GM12878 (cell line): ENCODE measurements around the gene ATF7IP. TPM values are rescaled to one million over a fixed set of nuclear protein-coding genes. Genes with fewer than 3 reads are reported as not detected.
A peak's percentile ranks its signal among the peaks of the same experiment; 100 is the strongest.

Experiments used
- CUX1 ChIP-seq: IDR thresholded peaks from 2 replicates; pipeline ENCODE4 v1.6.1; 2012; ENCODE audit warnings: improper control_type of control experiment, low read depth, low read length; ENCODE audit not compliant: insufficient replicate concordance
- EP300 ChIP-seq, 2 experiments: fragments of 150-350 bp in 1 of 2; IDR thresholded peaks; 2 replicates each; pipeline ENCODE4 v1.6.1; 2011 to 2012; ENCODE audit warnings: low read depth in 2 of 2, low read length in 2 of 2, borderline replicate concordance in 1 of 2, improper control_type of control experiment in 1 of 2, inconsistent platforms in 1 of 2; ENCODE audit not compliant: control insufficient read depth in 1 of 2
- IKZF2 ChIP-seq, 2 experiments: fragments of 450-650 bp; IDR thresholded peaks; 2 replicates each; pipeline ENCODE4 v1.6.1; 2017; ENCODE audit warnings: mild to moderate bottlenecking in 2 of 2, moderate library complexity in 2 of 2
- IRF5 ChIP-seq: fragments of 450-650 bp; IDR thresholded peaks from 2 replicates; pipeline ENCODE4 v1.6.1; 2017; ENCODE audit warnings: borderline replicate concordance
- MEF2A ChIP-seq: IDR thresholded peaks from 2 replicates; pipeline ENCODE4 v1.6.1; 2011; ENCODE audit warnings: low read depth, mild to moderate bottlenecking, low read length, moderate library complexity; ENCODE audit not compliant: insufficient read depth
- NFIC ChIP-seq: IDR thresholded peaks from 2 replicates; pipeline ENCODE4 v1.6.1; 2012; ENCODE audit warnings: low read depth, mild to moderate bottlenecking, inconsistent platforms, low read length, moderate library complexity
- POLR2A ChIP-seq: IDR thresholded peaks from 2 replicates; pipeline ENCODE4 v1.6.1; 2011; ENCODE audit warnings: low read depth, mild to moderate bottlenecking, low read length
- RCOR1 ChIP-seq: conservative IDR thresholded peaks from 2 replicates; pipeline ENCODE4 v1.6.1; 2012; ENCODE audit warnings: low read depth, low read length, improper control_type of control experiment
- SPI1 ChIP-seq: IDR thresholded peaks from 2 replicates; pipeline ENCODE4 v1.6.1; 2011; ENCODE audit warnings: low read depth, mild to moderate bottlenecking, low read length, moderate library complexity, borderline replicate concordance; ENCODE audit not compliant: insufficient read depth
- SREBF2 ChIP-seq: IDR thresholded peaks from 2 replicates; pipeline ENCODE4 v1.6.1; 2012; ENCODE audit warnings: mild to moderate bottlenecking, low read length
- STAT1 ChIP-seq: fragments of 450-650 bp; conservative IDR thresholded peaks from 2 replicates; pipeline ENCODE4 v1.6.1; 2014; ENCODE audit warnings: antibody characterized with exemption, mild to moderate bottlenecking
- TAF1 ChIP-seq: IDR thresholded peaks from 2 replicates; pipeline ENCODE4 v1.6.1; 2011; ENCODE audit warnings: mild to moderate bottlenecking, low read depth, low read length, borderline replicate concordance
- ZZZ3 ChIP-seq: IDR thresholded peaks from 2 replicates; pipeline ENCODE4 v1.6.1; 2011; ENCODE audit warnings: low read depth; ENCODE audit not compliant: control insufficient read depth, insufficient read length
- polyA plus RNA-seq, 11 experiments: library from polyadenylated mRNA; depleted of rRNA in 4 of 11; unstranded in 6 of 11; stranded (reverse) in 5 of 11; fragments of >200 nt; fragmentation: Nextera tagmentation in 4 of 11; fragmentation: Illumina TruSeq in 1 of 11; extraction: Ambion mirVana in 4 of 11; extraction: Trizol in 1 of 11; gene quantifications; 1 replicate in 1 of 11; 2 replicates in 10 of 11; pipeline versions ENCODE4 v1.2.1 to v1.2.3, GENCODE V29; 2011 to 2016; ENCODE audit warnings: inconsistent platforms in 2 of 11, missing spikeins in 2 of 11, low read depth in 1 of 11
- total RNA-seq, 4 experiments: library from RNA; depleted of rRNA in 3 of 4; stranded (reverse); fragments of >200 nt in 3 of 4; fragmentation: Illumina TruSeq in 1 of 4; extraction: Trizol in 1 of 4; gene quantifications; 2 replicates each; pipeline versions ENCODE4 v1.2.1 to v1.2.3, GENCODE V29; 2013 to 2021
- TF ChIP-seq, protein P1 (sequence below): fragments of 450-650 bp; IDR thresholded peaks from 2 replicates; pipeline ENCODE4 v1.6.1; 2017; ENCODE audit warnings: mild to moderate bottlenecking, moderate library complexity
- TF ChIP-seq, protein P2 (sequence below): IDR thresholded peaks from 2 replicates; pipeline ENCODE4 v1.6.1; 2012; ENCODE audit warnings: low read length, inconsistent platforms
- TF ChIP-seq, protein P3 (sequence below): IDR thresholded peaks from 2 replicates; pipeline ENCODE4 v1.6.1; 2012; ENCODE audit warnings: low read depth, low read length, improper control_type of control experiment

ATF7IP gene
- total and polyA plus RNA-seq, 10 of the 15 experiments (the other 5 are each of a cell fraction or from before 2014, with no cell fraction given) = 6.2 to 66.6 (median 29.3) TPM

DNA sequence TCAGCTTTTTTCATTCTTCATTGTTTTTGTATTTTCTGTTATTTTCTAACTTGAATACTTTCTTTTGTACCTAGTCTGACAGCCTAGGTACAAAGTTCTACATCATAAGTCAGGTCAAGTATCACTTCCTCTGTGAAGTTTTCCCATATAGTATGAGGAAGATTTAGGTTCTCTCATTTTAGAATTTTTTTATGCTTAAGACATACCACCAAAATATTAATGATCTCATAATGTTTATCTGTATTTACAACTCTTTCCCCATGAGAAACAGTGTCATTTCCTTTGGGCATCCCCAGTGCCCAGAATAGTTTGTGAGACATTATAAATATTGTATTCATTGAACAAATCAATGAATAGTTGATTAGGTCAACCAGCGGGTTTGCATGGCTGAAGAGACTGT, 3.1 kb upstream of the ATF7IP start (continued):
- TF ChIP-seq CUX1 (peak; percentile 84), STAT1 (no peak), IRF5 (no peak), RCOR1 (no peak), EP300 (IDR thresholded peaks at IDR 0.05; ENCODE audit: borderline replicate concordance in 1 of 2, control insufficient read depth in 1 of 2, low read depth in 2 of 2, low read length in 2 of 2) (peak; percentile 69 to 87; a peak in 3 of 4 replicates), SPI1 (peak; percentile 86), TAF1 (no peak), MEF2A (peak; percentile 92), IKZF2 (IDR thresholded peaks at IDR 0.05) (peak; percentile 82 to 87), POLR2A (no peak), SREBF2 (no peak), NFIC (peak; percentile 95; the same call in 1 of the 2 replicates), ZZZ3 (no peak)
- TF ChIP-seq, protein P1, sequence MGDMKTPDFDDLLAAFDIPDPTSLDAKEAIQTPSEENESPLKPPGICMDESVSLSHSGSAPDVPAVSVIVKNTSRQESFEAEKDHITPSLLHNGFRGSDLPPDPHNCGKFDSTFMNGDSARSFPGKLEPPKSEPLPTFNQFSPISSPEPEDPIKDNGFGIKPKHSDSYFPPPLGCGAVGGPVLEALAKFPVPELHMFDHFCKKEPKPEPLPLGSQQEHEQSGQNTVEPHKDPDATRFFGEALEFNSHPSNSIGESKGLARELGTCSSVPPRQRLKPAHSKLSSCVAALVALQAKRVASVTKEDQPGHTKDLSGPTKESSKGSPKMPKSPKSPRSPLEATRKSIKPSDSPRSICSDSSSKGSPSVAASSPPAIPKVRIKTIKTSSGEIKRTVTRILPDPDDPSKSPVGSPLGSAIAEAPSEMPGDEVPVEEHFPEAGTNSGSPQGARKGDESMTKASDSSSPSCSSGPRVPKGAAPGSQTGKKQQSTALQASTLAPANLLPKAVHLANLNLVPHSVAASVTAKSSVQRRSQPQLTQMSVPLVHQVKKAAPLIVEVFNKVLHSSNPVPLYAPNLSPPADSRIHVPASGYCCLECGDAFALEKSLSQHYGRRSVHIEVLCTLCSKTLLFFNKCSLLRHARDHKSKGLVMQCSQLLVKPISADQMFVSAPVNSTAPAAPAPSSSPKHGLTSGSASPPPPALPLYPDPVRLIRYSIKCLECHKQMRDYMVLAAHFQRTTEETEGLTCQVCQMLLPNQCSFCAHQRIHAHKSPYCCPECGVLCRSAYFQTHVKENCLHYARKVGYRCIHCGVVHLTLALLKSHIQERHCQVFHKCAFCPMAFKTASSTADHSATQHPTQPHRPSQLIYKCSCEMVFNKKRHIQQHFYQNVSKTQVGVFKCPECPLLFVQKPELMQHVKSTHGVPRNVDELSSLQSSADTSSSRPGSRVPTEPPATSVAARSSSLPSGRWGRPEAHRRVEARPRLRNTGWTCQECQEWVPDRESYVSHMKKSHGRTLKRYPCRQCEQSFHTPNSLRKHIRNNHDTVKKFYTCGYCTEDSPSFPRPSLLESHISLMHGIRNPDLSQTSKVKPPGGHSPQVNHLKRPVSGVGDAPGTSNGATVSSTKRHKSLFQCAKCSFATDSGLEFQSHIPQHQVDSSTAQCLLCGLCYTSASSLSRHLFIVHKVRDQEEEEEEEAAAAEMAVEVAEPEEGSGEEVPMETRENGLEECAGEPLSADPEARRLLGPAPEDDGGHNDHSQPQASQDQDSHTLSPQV = peak; percentile 15; the same call in 1 of the 2 replicates
- TF ChIP-seq, protein P2, sequence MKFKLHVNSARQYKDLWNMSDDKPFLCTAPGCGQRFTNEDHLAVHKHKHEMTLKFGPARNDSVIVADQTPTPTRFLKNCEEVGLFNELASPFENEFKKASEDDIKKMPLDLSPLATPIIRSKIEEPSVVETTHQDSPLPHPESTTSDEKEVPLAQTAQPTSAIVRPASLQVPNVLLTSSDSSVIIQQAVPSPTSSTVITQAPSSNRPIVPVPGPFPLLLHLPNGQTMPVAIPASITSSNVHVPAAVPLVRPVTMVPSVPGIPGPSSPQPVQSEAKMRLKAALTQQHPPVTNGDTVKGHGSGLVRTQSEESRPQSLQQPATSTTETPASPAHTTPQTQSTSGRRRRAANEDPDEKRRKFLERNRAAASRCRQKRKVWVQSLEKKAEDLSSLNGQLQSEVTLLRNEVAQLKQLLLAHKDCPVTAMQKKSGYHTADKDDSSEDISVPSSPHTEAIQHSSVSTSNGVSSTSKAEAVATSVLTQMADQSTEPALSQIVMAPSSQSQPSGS = peak; percentile 96
- TF ChIP-seq, protein P3, sequence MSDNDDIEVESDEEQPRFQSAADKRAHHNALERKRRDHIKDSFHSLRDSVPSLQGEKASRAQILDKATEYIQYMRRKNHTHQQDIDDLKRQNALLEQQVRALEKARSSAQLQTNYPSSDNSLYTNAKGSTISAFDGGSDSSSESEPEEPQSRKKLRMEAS = no peak
